Measurements from ENCODE around the gene KCNIP1.

The KCNIP1 gene

GRCh38 chr5:170643591-170643990 is 139.8 kb downstream of the KCNIP1 start:
- DNase-seq = no peak
- no peak overlapping the region for H3K4me3 ChIP-seq (ENCODE audit: low read depth, low read length)
- H3K27me3 ChIP-seq (replicated peaks) = no peaks in the 10 kb centered on the region
- in situ Hi-C loops (cut with HindIII; ENCODE audit: low pct_ligation_motif_present, low sequenced_read_pairs) = no loop called here
- no peaks in the 10 kb centered on the region for H3K36me3 ChIP-seq (replicated peaks)
- no peak overlapping the region for H3K27ac ChIP-seq
- no peak for TF ChIP-seq CTCF (IDR thresholded peaks at IDR 0.05; ENCODE audit: low read depth, low read length, missing control alignments)

- in situ Hi-C loops (cut with HindIII; ENCODE audit: low pct_ligation_motif_present, low sequenced_read_pairs) = no loop called here
- no peaks in the 10 kb centered on the region for H3K36me3 ChIP-seq (replicated peaks)
- DNase-seq = no peak
- H3K4me3 ChIP-seq (ENCODE audit: low read depth, low read length) = no peak overlapping the region
- H3K27ac ChIP-seq = no peak overlapping the region
- H3K27me3 ChIP-seq (replicated peaks) = no peaks in the 10 kb centered on the region
- no peak for TF ChIP-seq CTCF (IDR thresholded peaks at IDR 0.05; ENCODE audit: low read depth, low read length, missing control alignments)
Observed at GRCh38 chr5:170644501-170644900, 140.7 kb downstream of the KCNIP1 start.

- peak overlapping the region; percentile 33 for H3K27ac ChIP-seq
- in situ Hi-C loops (cut with HindIII; ENCODE audit: low pct_ligation_motif_present, low sequenced_read_pairs) = no loop called here
- peak; percentile 70 for DNase-seq
- no peaks in the 10 kb centered on the region for H3K36me3 ChIP-seq (replicated peaks)
- TF ChIP-seq CTCF (IDR thresholded peaks at IDR 0.05; ENCODE audit: low read depth, low read length, missing control alignments) = no peak
- no peak overlapping the region for H3K4me3 ChIP-seq (ENCODE audit: low read depth, low read length)
- H3K27me3 ChIP-seq (replicated peaks) = no peaks in the 10 kb centered on the region
Observed at GRCh38 chr5:170648541-170648940, 144.7 kb downstream of the KCNIP1 start.

- no peak for TF ChIP-seq CTCF (IDR thresholded peaks at IDR 0.05; ENCODE audit: low read depth, low read length, missing control alignments)
- DNase-seq = no peak
- Histone ChIP-seq H3K27ac (no peak overlapping the region), H3K27me3 (replicated peaks) (no peaks in the 10 kb centered on the region), H3K36me3 (replicated peaks) (no peaks in the 10 kb centered on the region), H3K4me3 (ENCODE audit: low read depth, low read length) (no peak overlapping the region)
- in situ Hi-C loops (cut with HindIII; ENCODE audit: low pct_ligation_motif_present, low sequenced_read_pairs) = no loop called here
Observed at GRCh38 chr5:170650850-170651249, 147.0 kb downstream of the KCNIP1 start.

- no peaks in the 10 kb centered on the region for H3K27me3 ChIP-seq (replicated peaks)
- H3K36me3 ChIP-seq (replicated peaks) = no peaks in the 10 kb centered on the region
- no peak for DNase-seq
- in situ Hi-C loops (cut with HindIII; ENCODE audit: low pct_ligation_motif_present, low sequenced_read_pairs) = no loop called here
- H3K27ac ChIP-seq = no peak overlapping the region
- H3K4me3 ChIP-seq (ENCODE audit: low read depth, low read length) = no peak overlapping the region
- no peak for TF ChIP-seq CTCF (IDR thresholded peaks at IDR 0.05; ENCODE audit: low read depth, low read length, missing control alignments)
Observed at GRCh38 chr5:170651604-170652277, 147.9 kb downstream of the KCNIP1 start.

GRCh38 chr5:170655476-170655875 is 151.7 kb downstream of the KCNIP1 start:
- TF ChIP-seq CTCF (IDR thresholded peaks at IDR 0.05; ENCODE audit: low read depth, low read length, missing control alignments) = no peak
- Histone ChIP-seq H3K4me3 (ENCODE audit: low read depth, low read length) (no peak overlapping the region), H3K27ac (no peak overlapping the region), H3K36me3 (replicated peaks) (no peaks in the 10 kb centered on the region), H3K27me3 (replicated peaks) (no peaks in the 10 kb centered on the region)
- DNase-seq = no peak
- in situ Hi-C loops (cut with HindIII; ENCODE audit: low pct_ligation_motif_present, low sequenced_read_pairs) = no loop called here

Measured in brain microvascular endothelial cell (primary cell).